Left ventricle myocardium superior (tissue), 1 donor: ENCODE results near the gene ATG2B. TPM values are rescaled to one million over a fixed set of nuclear protein-coding genes. Genes with fewer than 3 reads are reported as not detected.

Experiments
- ATAC-seq: fragments of 200-7000 bp; cut with Tn5 transposase; one replicate; pipeline ENCODE4 v1.9.1; 2020; ENCODE audit warnings: mild to moderate bottlenecking, moderate library complexity
- DNase-seq: peaks from one replicate; pipeline ENCODE4 v3.0.0-alpha.2; 2020
- intact Hi-C: fragments of 100-400 bp; cut with micrococcal nuclease; formaldehyde crosslinking; loops from one replicate; pipeline ENCODE4 v1.11.0; 2022
- long read RNA-seq: library from polyadenylated mRNA; unstranded; transcript quantifications from one replicate; pipeline ENCODE4 v2.0.0, GENCODE V29; 2021
- total RNA-seq: library from RNA; stranded (reverse); fragmentation: NEBNext Ultra II Directional; extraction: Animal tissue kit (Norgen Biotek cat#: 25700); gene quantifications from one replicate; pipeline ENCODE4 v1.2.1, GENCODE V29; 2021
- donor health status: DM: no; HTN: yes; CAD: no; lungs with severe emphysema.

ATG2B gene, protein sequence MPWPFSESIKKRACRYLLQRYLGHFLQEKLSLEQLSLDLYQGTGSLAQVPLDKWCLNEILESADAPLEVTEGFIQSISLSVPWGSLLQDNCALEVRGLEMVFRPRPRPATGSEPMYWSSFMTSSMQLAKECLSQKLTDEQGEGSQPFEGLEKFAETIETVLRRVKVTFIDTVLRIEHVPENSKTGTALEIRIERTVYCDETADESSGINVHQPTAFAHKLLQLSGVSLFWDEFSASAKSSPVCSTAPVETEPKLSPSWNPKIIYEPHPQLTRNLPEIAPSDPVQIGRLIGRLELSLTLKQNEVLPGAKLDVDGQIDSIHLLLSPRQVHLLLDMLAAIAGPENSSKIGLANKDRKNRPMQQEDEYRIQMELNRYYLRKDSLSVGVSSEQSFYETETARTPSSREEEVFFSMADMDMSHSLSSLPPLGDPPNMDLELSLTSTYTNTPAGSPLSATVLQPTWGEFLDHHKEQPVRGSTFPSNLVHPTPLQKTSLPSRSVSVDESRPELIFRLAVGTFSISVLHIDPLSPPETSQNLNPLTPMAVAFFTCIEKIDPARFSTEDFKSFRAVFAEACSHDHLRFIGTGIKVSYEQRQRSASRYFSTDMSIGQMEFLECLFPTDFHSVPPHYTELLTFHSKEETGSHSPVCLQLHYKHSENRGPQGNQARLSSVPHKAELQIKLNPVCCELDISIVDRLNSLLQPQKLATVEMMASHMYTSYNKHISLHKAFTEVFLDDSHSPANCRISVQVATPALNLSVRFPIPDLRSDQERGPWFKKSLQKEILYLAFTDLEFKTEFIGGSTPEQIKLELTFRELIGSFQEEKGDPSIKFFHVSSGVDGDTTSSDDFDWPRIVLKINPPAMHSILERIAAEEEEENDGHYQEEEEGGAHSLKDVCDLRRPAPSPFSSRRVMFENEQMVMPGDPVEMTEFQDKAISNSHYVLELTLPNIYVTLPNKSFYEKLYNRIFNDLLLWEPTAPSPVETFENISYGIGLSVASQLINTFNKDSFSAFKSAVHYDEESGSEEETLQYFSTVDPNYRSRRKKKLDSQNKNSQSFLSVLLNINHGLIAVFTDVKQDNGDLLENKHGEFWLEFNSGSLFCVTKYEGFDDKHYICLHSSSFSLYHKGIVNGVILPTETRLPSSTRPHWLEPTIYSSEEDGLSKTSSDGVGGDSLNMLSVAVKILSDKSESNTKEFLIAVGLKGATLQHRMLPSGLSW (N-terminal part only)
- total RNA-seq = 11.5 TPM
- long read RNA-seq, partial matches to known transcripts = 4 of 6 reads
- long read RNA-seq, other reads (novel, unspliced or antisense) = 2 of 6 reads

- peak; percentile 99 for ATAC-seq
- intact Hi-C loops = no loop called here
- peak; percentile 97 for DNase-seq
Observed at GRCh38 chr14:96362965-96363750, at the start of gene ATG2B, which contains the start of gene GSKIP. Gene ATG2B (minus strand): TSS chr14:96363341. CDS start chr14:96362976, 365 bp downstream. Gene GSKIP (plus strand): TSS chr14:96363526. CDS start chr14:96382248, 18,722 bp downstream.

DNA sequence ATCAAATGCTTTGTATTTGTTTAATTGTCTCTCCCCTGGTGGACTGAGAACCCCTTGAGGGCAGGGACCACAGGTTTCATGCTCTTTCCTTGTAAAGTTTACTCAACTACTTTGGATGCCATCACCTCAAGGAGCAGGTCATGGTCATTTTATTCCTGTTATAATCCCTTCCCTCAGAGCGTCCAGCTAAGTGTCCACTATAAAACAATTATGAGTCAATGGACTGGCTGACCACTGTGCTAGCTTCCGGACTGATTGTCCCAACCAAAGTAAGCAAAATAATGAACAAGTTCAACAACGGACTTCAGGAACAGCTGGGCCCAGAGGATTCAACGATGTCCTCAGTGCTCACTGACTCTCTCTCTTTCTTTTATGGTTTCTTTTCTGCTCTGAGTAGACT is 47.0 kb upstream of the ATG2B start:
- intact Hi-C loops = no loop called here
- no peak for DNase-seq
- ATAC-seq = no peak

DNA sequence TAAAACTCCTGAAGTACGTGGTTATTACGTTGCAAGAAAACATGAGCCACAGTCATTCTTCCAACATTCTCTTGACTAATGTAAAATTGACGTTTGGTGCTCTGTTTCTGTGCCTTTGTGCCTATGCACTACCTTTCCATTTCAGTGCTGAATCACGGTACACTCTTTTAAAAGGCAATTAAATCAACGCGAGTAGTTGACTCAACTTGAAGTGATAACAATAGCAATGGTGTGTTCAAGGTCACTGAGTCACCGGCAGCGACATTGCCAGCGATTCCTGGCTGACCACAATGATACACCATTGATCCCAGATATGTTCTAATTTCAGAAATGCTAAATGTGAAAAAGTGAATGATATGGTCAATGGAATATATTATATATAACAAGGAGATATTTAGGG is 46.6 kb upstream of the ATG2B start:
- DNase-seq (no peak), ATAC-seq (no peak)
- intact Hi-C loops = no loop called here

GRCh38 chr14:96408608-96409007 is 45.5 kb upstream of the ATG2B start:
- intact Hi-C loops = no loop called here
- no peak for ATAC-seq
- DNase-seq = no peak

- ATAC-seq = no peak
- DNase-seq = no peak
- intact Hi-C loops = no loop called here
Observed at GRCh38 chr14:96407935-96408570, 44.9 kb upstream of the ATG2B start.

GRCh38 chr14:96405677-96406076 is 42.5 kb upstream of the ATG2B start:
- DNase-seq (no peak), ATAC-seq (no peak)
- intact Hi-C loops = no loop called here

DNA sequence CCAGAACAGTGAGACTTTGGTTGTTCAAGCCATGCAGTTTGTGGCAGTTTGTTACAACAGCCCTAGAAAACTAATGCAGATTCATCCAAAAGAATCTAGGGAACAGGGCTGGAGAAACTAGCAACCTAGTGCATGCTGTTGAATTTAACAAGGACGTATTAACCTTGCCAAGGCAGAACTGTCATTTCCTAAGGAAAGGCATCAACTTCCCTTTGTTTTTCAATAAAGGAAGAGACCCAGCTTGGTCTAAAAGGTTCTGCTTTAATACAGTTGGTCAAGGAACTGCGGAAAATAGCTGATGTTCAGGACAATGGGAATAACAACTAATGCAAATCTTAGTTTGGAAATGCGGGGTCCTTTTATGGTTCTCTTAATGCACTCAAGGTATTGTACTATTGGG is 40.3 kb upstream of the ATG2B start:
- intact Hi-C loops = no loop called here
- ATAC-seq = no peak
- no peak for DNase-seq

- intact Hi-C loops = no loop called here
- no peak for ATAC-seq
- no peak for DNase-seq
Observed at GRCh38 chr14:96400495-96400894, 37.4 kb upstream of the ATG2B start.

DNA sequence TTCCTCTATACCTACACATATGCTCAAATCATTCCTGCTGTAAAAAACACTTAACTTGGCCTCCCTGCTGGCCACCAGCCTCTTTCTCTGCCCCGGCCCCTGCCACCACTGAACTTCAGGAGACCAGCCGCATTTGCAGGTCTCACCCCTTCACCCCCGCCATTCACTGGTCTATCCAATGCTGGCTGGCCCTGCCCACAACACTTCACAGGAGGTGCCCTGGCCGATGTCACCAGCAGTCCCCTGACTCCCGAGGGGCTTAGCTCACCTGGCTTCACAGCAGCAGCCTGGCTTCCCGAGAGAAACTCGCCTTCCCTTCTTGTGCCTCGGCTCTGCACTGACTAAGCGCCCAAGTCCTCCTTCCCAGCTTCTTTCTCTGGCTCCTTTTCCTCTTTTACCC is 36.3 kb upstream of the ATG2B start:
- DNase-seq (no peak), ATAC-seq (no peak)
- intact Hi-C loops = no loop called here

GRCh38 chr14:96398921-96399320 is 35.8 kb upstream of the ATG2B start:
- ATAC-seq (no peak), DNase-seq (no peak)
- intact Hi-C loops = no loop called here

- intact Hi-C loops = no loop called here
- no peak for ATAC-seq
- no peak for DNase-seq
Observed at GRCh38 chr14:96398432-96398831, 35.3 kb upstream of the ATG2B start.

GRCh38 chr14:96394047-96394815 is 31.1 kb upstream of the ATG2B start:
- ATAC-seq (no peak), DNase-seq (no peak)
- intact Hi-C loops = no loop called here

DNA sequence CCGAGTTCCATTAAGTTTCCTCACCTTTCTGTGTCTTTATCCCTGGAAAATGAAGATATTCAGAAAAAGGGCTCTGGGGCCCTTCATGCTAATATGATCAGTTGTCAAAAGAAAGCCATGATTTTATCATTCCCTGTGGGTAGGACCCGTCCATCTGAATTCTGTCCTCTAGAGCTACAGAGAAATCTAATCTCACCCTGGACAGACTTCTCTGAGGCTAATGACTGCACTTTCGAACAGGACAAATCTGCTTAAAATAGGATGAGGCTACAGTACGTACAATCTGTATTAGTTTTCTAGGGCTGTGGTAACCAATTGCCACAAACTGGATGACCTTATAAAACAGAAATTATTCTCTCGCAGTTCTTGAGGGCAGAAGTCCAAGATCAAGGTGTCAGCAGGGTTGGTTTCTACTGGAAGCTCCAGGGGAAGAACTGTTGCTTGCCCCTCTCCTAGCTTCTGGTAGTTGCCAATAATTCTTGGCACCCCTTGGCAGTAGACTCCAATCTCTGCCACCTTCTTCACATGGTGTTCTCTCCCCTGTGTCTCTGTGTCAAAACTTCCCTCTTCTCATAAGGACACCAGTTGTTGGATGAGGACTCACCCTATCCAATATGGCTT is 30.0 kb upstream of the ATG2B start:
- intact Hi-C loops = no loop called here
- ATAC-seq (no peak), DNase-seq (no peak)

GRCh38 chr14:96391293-96392118 is 28.4 kb upstream of the ATG2B start:
- intact Hi-C loops = no loop called here
- peak; percentile 99 for ATAC-seq
- DNase-seq = peak; percentile 98

DNA sequence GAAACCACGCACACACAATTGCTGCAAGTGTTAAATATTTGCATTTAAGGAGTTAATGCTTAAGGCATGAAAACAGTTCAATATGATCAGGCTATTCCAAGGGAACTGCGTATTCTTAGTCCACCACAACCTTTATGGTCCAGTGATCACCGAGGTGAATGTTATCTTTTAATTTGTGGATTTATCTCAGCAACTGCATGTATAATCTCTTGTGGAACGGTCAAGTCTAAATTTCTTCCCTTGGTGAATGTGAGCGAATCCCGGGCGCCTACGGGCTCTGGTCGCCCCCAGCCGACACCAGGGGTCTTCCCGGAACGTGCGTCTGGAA is 27.8 kb upstream of the ATG2B start:
- intact Hi-C loops = no loop called here
- ATAC-seq (no peak), DNase-seq (no peak)

DNA sequence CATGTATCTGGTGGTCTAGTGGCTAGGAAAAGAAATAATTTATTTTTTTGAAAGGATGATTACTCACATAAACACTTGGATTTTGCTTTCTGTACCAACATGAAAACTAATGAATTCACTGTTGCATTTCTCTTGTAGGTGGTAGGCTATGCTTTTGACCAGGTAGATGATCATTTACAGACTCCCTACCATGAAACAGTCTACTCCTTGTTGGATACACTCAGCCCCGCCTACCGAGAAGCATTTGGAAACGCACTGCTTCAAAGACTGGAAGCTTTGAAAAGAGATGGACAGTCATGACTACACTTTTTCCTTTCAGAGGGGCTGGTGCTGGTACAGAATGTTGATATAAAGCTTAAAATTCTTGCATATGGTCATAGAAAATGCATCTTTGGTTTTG is 22.2 kb upstream of the ATG2B start:
- DNase-seq (no peak), ATAC-seq (no peak)
- intact Hi-C loops = no loop called here
